HCT116 (cell line): Measurements from ENCODE around the gene ADPRS. TPM values are rescaled to one million over a fixed set of nuclear protein-coding genes. Genes with fewer than 3 reads are reported as not detected.

Source experiments
- ATAC-seq: fragments of 200-7000 bp; cut with Tn5 transposase; 2 replicates; pipeline ENCODE4 v1.9.1; 2020; ENCODE audit warnings: mild to moderate bottlenecking, moderate library complexity
- BruUV-seq: library from RNA; stranded (reverse); fragments of 400-500 nt; replicated peaks from 2 replicates; lab custom pipeline; 2021; lab: Mats Ljungman, UMichigan
- CTCF ChIA-PET: fragments of 300-600 bp; sonication (Branson Sonifier 250); formaldehyde crosslinking; loops from one replicate; lab custom pipeline; 2021; ENCODE audit warnings: antibody characterized with exemption; lab: Charles Lee
- POLR2A ChIA-PET: fragments of 300-600, 350-600 bp; sonication (Branson Sonifier 250); formaldehyde crosslinking; loops from one replicate; lab custom pipeline; 2021; ENCODE audit warnings: antibody characterized with exemption; lab: Charles Lee
- RAD21 ChIA-PET, 2 experiments: fragments of 300-600 bp; sonication (Branson Sonifier 250); formaldehyde crosslinking; loops; one replicate each; lab custom pipeline; 2023; ENCODE audit warnings: low total read pairs in 2 of 2; ENCODE audit not compliant: uncharacterized antibody in 2 of 2, unreplicated experiment in 2 of 2, low non-redundant PET in 1 of 2; lab: Charles Lee
- DNase-seq: peaks from one replicate; pipeline ENCODE4 v3.0.0-alpha.2; 2010; ENCODE audit warnings: low read depth, low spot score
- H2AFZ ChIP-seq: fragments of 200-600 bp; shearing (Covaris generic), sonication (generic); 2 replicates; pipeline ENCODE4 v1.6.1; 2017; ENCODE audit warnings: low read depth, mixed run types, mixed read lengths, antibody characterized with exemption, low read length; ENCODE audit not compliant: poor library complexity, severe bottlenecking
- H3K27ac ChIP-seq: 2 replicates; pipeline ENCODE4 v1.5.1; 2012; ENCODE audit warnings: low read depth, low read length
- H3K27me3 ChIP-seq: fragments of 200-600 bp; sonication (generic); 2 replicates; pipeline ENCODE4 v1.6.1; 2016; ENCODE audit warnings: mixed run types, low read length, mixed read lengths; ENCODE audit not compliant: insufficient read depth
- H3K36me3 ChIP-seq, 2 experiments: fragments of 200-500 bp in 1 of 2; fragments of 200-600 bp in 1 of 2; sonication (Bioruptor generic) in 1 of 2; sonication (generic) in 1 of 2; 2 replicates each; pipeline versions ENCODE4 v1.5.1 to v1.6.1; 2014 to 2016; ENCODE audit warnings: low read length in 2 of 2, inconsistent platforms in 1 of 2, mixed read lengths in 1 of 2, mixed run types in 1 of 2; ENCODE audit not compliant: insufficient read depth in 2 of 2, control insufficient read depth in 1 of 2
- H3K4me1 ChIP-seq, 2 experiments: fragments of 200-600 bp in 1 of 2; sonication (generic) in 1 of 2; 2 replicates each; pipeline versions ENCODE4 v1.5.1 to v1.6.1; 2012 to 2017; ENCODE audit warnings: low read length in 2 of 2, inconsistent platforms in 1 of 2, mild to moderate bottlenecking in 1 of 2, mixed read lengths in 1 of 2, mixed run types in 1 of 2, moderate library complexity in 1 of 2; ENCODE audit not compliant: insufficient read depth in 2 of 2, control insufficient read depth in 1 of 2
- H3K4me2 ChIP-seq: fragments of 200-600 bp; sonication (generic); 2 replicates; pipeline ENCODE4 v1.6.1; 2017; ENCODE audit warnings: mixed run types, low read length, mixed read lengths
- H3K4me3 ChIP-seq, 2 experiments: fragments of 200-600 bp in 1 of 2; sonication (generic) in 1 of 2; replicated peaks in 1 of 2; 2 replicates each; pipeline ENCODE4 v1.5.1; 2011 to 2016; ENCODE audit warnings: low read length in 2 of 2, control low read depth in 1 of 2, low read depth in 1 of 2, mild to moderate bottlenecking in 1 of 2, mixed read lengths in 1 of 2, mixed run types in 1 of 2
- H3K79me2 ChIP-seq: fragments of 200-600 bp; sonication (generic); 2 replicates; pipeline ENCODE4 v1.6.1; 2017; ENCODE audit warnings: mild to moderate bottlenecking, mixed run types, low read length, moderate library complexity, mixed read lengths; ENCODE audit not compliant: insufficient read depth
- H3K9ac ChIP-seq: fragments of 200-600 bp; sonication (generic); 2 replicates; pipeline ENCODE4 v1.6.1; 2016; ENCODE audit warnings: low read length, mixed read lengths
- H3K9me2 ChIP-seq: fragments of 200-600 bp; sonication (generic), shearing (Covaris generic); 2 replicates; pipeline ENCODE4 v1.6.1; 2017; ENCODE audit warnings: mixed run types, mild to moderate bottlenecking, moderate library complexity; ENCODE audit not compliant: insufficient read depth
- H3K9me3 ChIP-seq, 2 experiments: fragments of 200-500 bp in 1 of 2; fragments of 200-600 bp in 1 of 2; sonication (Bioruptor generic) in 1 of 2; sonication (generic) in 1 of 2; 2 replicates each; pipeline ENCODE4 v1.6.1; 2014 to 2017; ENCODE audit warnings: low read length in 2 of 2, mixed read lengths in 2 of 2, inconsistent platforms in 1 of 2, low read depth in 1 of 2, mild to moderate bottlenecking in 1 of 2, mixed run types in 1 of 2, moderate library complexity in 1 of 2; ENCODE audit not compliant: control insufficient read depth in 1 of 2, insufficient read depth in 1 of 2
- H4K20me1 ChIP-seq: fragments of 200-600 bp; sonication (generic), shearing (Covaris generic); 2 replicates; pipeline ENCODE4 v1.6.1; 2017; ENCODE audit warnings: mixed run types, mild to moderate bottlenecking, moderate library complexity; ENCODE audit not compliant: insufficient read depth
- CBX3 ChIP-seq: IDR thresholded peaks from 2 replicates; pipeline ENCODE4 v1.6.1; 2012; ENCODE audit warnings: low read depth
- EZH2 ChIP-seq: fragments of 200-600 bp; sonication (generic); IDR thresholded peaks from 2 replicates; pipeline ENCODE4 v1.6.1; 2017; ENCODE audit warnings: antibody characterized with exemption, mixed run types
- EZH2phosphoT487 ChIP-seq: fragments of 200-600 bp; IDR thresholded peaks from 2 replicates; pipeline ENCODE4 v1.6.1; 2018; ENCODE audit warnings: antibody characterized with exemption, borderline replicate concordance
- POLR2A ChIP-seq: IDR thresholded peaks from 2 replicates; pipeline ENCODE4 v1.7.0; 2011; ENCODE audit warnings: borderline replicate concordance; ENCODE audit not compliant: insufficient read depth, insufficient read length; ENCODE audit errors: extremely low read depth
- RAD21 ChIP-seq: IDR thresholded peaks from 2 replicates; pipeline ENCODE4 v1.6.1; 2012; ENCODE audit warnings: low read depth, mild to moderate bottlenecking
- SIN3A ChIP-seq: IDR thresholded peaks from 2 replicates; pipeline ENCODE4 v1.6.1; 2012; ENCODE audit warnings: low read depth
- SP1 ChIP-seq: IDR thresholded peaks from 2 replicates; pipeline ENCODE4 v1.6.1; 2012; ENCODE audit warnings: low read depth
- TCF7L2 ChIP-seq: IDR thresholded peaks from 2 replicates; pipeline ENCODE4 v1.7.0; 2011; ENCODE audit warnings: borderline replicate concordance, inconsistent platforms; ENCODE audit not compliant: insufficient read depth, insufficient read length; ENCODE audit errors: extremely low read depth
- YY1 ChIP-seq: IDR thresholded peaks from 2 replicates; pipeline ENCODE4 v1.6.1; 2011; ENCODE audit warnings: low read length, low read depth, moderate library complexity, mild to moderate bottlenecking; ENCODE audit not compliant: insufficient replicate concordance; ENCODE audit errors: extremely low read depth
- ZFX ChIP-seq: fragments of 450-650 bp; IDR thresholded peaks from 2 replicates; pipeline ENCODE4 v1.6.1; 2017
- intact Hi-C: fragments of 100-400 bp; cut with micrococcal nuclease; formaldehyde crosslinking; loops from 2 replicates; pipeline ENCODE4 v1.10.0; 2022
- total RNA-seq: library from RNA; stranded (reverse); gene quantifications from one replicate; pipeline ENCODE4 v1.2.1, GENCODE V29; 2021; ENCODE audit not compliant: unreplicated experiment
- TF ChIP-seq, protein P1 (sequence below): IDR thresholded peaks from 2 replicates; pipeline ENCODE4 v1.6.1; 2012

ADPRS gene
- total RNA-seq, 1 experiment from 2014 or later, result 28.2 TPM

DNA sequence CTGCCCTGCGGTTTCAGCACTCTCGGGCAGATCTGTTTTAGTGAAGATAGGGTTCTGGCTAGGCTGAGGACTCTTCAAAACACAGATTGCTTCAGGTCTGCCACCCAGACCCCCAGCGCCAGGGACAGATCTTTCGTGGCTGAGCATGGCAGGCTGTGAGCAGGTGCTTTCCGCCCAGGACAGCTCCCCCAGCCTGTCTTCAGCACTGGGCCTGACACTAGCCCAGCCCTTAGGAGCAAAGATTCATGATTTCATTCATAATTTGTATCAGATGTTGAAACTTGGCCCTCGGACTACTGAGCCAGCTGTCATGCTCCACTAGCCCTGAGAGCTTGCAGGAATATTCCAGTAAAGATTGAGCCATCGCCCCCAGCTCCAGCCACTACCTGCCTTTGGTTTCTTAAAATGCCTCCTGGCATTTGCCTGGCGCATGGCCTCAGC lies 5.9 kb downstream of the ADPRS start:
- Histone ChIP-seq H3K27me3 (no peaks in the 10 kb centered on the region), H3K9me2 (no peaks in the 10 kb centered on the region), H3K79me2 (peaks cover 19% of the 10 kb centered on the region), H3K9me3 (no peaks in the 10 kb centered on the region), H2AFZ (no peak overlapping the region), H3K9ac (no peak overlapping the region), H3K36me3 (peaks cover 26 to 31% of the 10 kb centered on the region in 2 experiments; a peak in 3 of 4 replicates), H3K4me3 (no peak overlapping the region), H3K4me2 (no peak overlapping the region), H3K27ac (no peak overlapping the region), H3K4me1 (peaks cover 0 to 20% of the 10 kb centered on the region in 2 experiments; a peak in 2 of 4 replicates), H4K20me1 (no peaks in the 10 kb centered on the region)
- BruUV-seq, result no TSS peak
- RAD21 ChIA-PET, result no interaction called here
- DNase-seq (no peak), ATAC-seq (no peak)
- POLR2A ChIA-PET, result no interaction called here
- TF ChIP-seq SIN3A (no peak), POLR2A (no peak), ZFX (no peak), YY1 (no peak), CBX3 (no peak), TCF7L2 (no peak), EZH2phosphoT487 (no peak), SP1 (no peak), RAD21 (no peak), EZH2 (no peak)
- TF ChIP-seq, protein P1, sequence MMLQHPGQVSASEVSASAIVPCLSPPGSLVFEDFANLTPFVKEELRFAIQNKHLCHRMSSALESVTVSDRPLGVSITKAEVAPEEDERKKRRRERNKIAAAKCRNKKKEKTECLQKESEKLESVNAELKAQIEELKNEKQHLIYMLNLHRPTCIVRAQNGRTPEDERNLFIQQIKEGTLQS, result no peak
- intact Hi-C loops, result loop anchor here (5.0 kb wide), 1 partner anchor 273 kb away; no protein-coding TSS in a partner anchor
- CTCF ChIA-PET, result interaction anchor here (3.9 kb wide), 1 partner anchor 40 kb away, joined by 31 read pairs; no protein-coding TSS in a partner anchor
